Thyroid gland (tissue), 4 donors: ENCODE data around the gene LIN54.

Experiments used
- POLR2A ChIP-seq, 2 donors: fragments of 450-650 bp; IDR thresholded peaks; one replicate each; pipeline ENCODE4 v1.6.1; 2017; ENCODE audit warnings: antibody characterized with exemption in 2 of 2, mild to moderate bottlenecking in 2 of 2, moderate library complexity in 1 of 2
- TF ChIP-seq, protein P1 (sequence below), 6 experiments: fragments of 200-600 bp in 3 of 6; fragments of 450-650 bp in 3 of 6; sonication (generic) in 3 of 6; IDR thresholded peaks; one replicate each; pipeline ENCODE4 v1.5.1; 2016 to 2019; ENCODE audit warnings: antibody characterized with exemption in 6 of 6, mild to moderate bottlenecking in 2 of 6, inconsistent platforms in 1 of 6, moderate library complexity in 1 of 6

DNA sequence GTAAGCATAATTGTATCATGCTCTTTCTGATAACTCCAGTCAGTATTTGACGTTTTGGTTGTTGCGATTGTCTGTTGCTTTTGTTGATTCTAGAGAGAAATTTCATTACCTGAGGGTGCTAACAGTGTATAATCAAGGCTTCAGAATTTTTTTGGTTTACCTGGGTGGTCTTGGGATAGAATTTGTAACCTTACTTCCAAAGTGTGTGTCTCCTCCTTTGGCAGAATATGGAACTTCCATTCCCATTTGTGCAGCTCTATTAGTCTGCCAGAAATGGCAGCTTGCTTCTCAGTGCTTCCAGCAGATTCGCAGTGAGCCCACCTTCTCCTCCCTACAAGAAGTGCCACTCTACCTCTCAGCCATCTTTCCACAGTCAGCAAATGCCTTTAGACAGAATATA is 29.6 kb upstream of the LIN54 start:
- TF ChIP-seq POLR2A (IDR thresholded peaks at IDR 0.05) = no peak
- TF ChIP-seq, protein P1, sequence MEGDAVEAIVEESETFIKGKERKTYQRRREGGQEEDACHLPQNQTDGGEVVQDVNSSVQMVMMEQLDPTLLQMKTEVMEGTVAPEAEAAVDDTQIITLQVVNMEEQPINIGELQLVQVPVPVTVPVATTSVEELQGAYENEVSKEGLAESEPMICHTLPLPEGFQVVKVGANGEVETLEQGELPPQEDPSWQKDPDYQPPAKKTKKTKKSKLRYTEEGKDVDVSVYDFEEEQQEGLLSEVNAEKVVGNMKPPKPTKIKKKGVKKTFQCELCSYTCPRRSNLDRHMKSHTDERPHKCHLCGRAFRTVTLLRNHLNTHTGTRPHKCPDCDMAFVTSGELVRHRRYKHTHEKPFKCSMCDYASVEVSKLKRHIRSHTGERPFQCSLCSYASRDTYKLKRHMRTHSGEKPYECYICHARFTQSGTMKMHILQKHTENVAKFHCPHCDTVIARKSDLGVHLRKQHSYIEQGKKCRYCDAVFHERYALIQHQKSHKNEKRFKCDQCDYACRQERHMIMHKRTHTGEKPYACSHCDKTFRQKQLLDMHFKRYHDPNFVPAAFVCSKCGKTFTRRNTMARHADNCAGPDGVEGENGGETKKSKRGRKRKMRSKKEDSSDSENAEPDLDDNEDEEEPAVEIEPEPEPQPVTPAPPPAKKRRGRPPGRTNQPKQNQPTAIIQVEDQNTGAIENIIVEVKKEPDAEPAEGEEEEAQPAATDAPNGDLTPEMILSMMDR (IDR thresholded peaks at IDR 0.05) = no peak
